Measurements from ENCODE around the gene SOX18. TPM values are rescaled to one million over a fixed set of nuclear protein-coding genes. Genes with fewer than 3 reads are reported as not detected.

The SOX18 gene
- total and polyA plus RNA-seq, 8 donors: 0.58 to 26.6 (median 8.7) TPM

DNA sequence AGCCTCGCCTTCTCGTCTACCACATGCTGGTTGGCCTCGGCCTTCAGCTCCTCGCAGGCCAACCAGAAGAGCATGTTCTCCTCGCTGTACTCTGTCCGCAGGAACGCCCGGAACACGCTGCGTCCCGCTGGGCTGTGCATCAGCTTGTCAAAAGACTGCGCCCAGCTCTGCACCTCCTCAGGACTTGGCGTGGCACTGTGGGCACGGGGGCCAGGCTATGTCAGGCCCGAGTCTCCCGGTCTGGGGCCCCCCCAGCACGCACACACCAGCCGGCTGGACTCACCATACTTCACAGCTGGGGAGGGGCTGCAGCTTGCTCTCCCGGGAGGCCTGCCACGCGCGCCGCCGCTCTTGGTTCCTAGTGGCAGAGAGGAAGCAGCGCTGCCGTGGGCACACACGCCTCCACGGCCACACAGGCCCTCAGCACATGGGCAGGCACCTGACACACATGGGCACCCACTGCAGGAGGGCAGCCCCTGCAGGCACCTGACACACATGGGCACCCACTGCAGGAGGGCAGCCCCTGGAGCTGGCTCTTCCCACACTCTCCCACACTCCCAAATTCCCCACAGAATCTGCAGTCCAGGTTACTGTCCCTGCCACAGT, 24.8 kb upstream of the SOX18 start:
- Histone ChIP-seq H3K4me1 (peaks cover 11 to 36% (median 21%) of the 10 kb centered on the region in 4 donors), H3K9me3 (no peaks in the 10 kb centered on the region), H3K36me3 (peaks cover 16 to 58% (median 52%) of the 10 kb centered on the region in 4 donors), H3K27me3 (no peaks in the 10 kb centered on the region), H3K27ac (no peak overlapping the region), H3K4me3 (no peak overlapping the region)
- intact Hi-C loops (cut with DNase I; ENCODE audit: low total_unique reads): no loop called here
- no peak for DNase-seq
- WGBS, 5 donors: 86 to 95% (median 92%) methylated on average over 16 to 28 of the region's 28 CpGs
- TF ChIP-seq POLR2A (IDR thresholded peaks at IDR 0.05) (no peak), CTCF (IDR thresholded peaks at IDR 0.05) (no peak), EP300 (IDR thresholded peaks at IDR 0.05) (no peak), POLR2AphosphoS5 (IDR thresholded peaks at IDR 0.05) (no peak)

GRCh38 chr20:64073476-64074183, 24.2 kb upstream of the SOX18 start:
- peaks cover 4 to 31% (median 15%) of the 10 kb centered on the region in 4 donors for H3K4me1 ChIP-seq
- 91 to 93% (median 92%) methylated on average over 26 to 37 of the region's 37 CpGs for WGBS, 5 donors
- no peaks in the 10 kb centered on the region for H3K9me3 ChIP-seq
- TF ChIP-seq POLR2AphosphoS5 (IDR thresholded peaks at IDR 0.05): no peak
- no peak for TF ChIP-seq EP300 (IDR thresholded peaks at IDR 0.05)
- TF ChIP-seq CTCF (IDR thresholded peaks at IDR 0.05): no peak
- TF ChIP-seq POLR2A (IDR thresholded peaks at IDR 0.05): no peak
- H3K27me3 ChIP-seq: no peaks in the 10 kb centered on the region
- DNase-seq: no peak
- H3K27ac ChIP-seq: no peak overlapping the region
- H3K4me3 ChIP-seq: no peak overlapping the region
- H3K36me3 ChIP-seq: peaks cover 16 to 58% (median 52%) of the 10 kb centered on the region in 4 donors
- intact Hi-C loops (cut with DNase I; ENCODE audit: low total_unique reads): no loop called here

DNA sequence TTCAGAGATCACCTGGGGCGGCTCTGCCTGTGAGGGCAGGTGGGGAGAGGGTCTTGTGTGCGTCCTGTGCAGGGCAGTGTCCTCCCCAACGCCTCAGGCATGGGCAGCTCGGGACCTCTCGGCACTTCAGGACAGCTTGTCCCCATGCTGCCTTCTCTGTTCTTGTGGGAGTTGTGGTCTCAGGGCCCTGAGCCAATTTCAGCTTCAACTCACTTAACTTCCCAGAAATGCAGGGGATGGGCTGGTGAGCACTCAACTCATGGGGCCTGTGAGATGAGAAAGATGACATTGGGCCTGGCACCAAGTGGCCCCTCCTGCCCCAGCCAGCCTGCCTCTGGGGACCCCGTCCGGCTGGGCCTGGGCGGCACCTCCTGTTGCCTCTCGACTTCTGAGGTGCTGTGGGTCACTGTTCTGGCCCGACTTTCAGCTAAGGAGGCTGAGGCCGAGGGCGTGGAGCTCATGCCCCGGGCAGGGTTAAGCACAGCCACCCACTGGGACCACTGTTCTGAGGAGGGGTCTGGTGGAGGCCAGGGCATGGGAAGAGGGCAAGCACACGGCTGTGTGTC, 23.1 kb upstream of the SOX18 start:
- Histone ChIP-seq H3K4me3 (no peak overlapping the region), H3K27me3 (no peaks in the 10 kb centered on the region), H3K9me3 (no peaks in the 10 kb centered on the region), H3K4me1 (peaks cover 0 to 20% (median 6%) of the 10 kb centered on the region in 4 donors), H3K36me3 (peaks cover 16 to 58% (median 52%) of the 10 kb centered on the region in 4 donors), H3K27ac (no peak overlapping the region)
- DNase-seq: no peak
- TF ChIP-seq POLR2A (IDR thresholded peaks at IDR 0.05): no peak
- TF ChIP-seq POLR2AphosphoS5 (IDR thresholded peaks at IDR 0.05): no peak
- TF ChIP-seq EP300 (IDR thresholded peaks at IDR 0.05): no peak
- no peak for TF ChIP-seq CTCF (IDR thresholded peaks at IDR 0.05)
- intact Hi-C loops (cut with DNase I; ENCODE audit: low total_unique reads): no loop called here
- 77 to 83% (median 81%) methylated on average over 3 to 14 of the region's 14 CpGs for WGBS, 5 donors

DNA sequence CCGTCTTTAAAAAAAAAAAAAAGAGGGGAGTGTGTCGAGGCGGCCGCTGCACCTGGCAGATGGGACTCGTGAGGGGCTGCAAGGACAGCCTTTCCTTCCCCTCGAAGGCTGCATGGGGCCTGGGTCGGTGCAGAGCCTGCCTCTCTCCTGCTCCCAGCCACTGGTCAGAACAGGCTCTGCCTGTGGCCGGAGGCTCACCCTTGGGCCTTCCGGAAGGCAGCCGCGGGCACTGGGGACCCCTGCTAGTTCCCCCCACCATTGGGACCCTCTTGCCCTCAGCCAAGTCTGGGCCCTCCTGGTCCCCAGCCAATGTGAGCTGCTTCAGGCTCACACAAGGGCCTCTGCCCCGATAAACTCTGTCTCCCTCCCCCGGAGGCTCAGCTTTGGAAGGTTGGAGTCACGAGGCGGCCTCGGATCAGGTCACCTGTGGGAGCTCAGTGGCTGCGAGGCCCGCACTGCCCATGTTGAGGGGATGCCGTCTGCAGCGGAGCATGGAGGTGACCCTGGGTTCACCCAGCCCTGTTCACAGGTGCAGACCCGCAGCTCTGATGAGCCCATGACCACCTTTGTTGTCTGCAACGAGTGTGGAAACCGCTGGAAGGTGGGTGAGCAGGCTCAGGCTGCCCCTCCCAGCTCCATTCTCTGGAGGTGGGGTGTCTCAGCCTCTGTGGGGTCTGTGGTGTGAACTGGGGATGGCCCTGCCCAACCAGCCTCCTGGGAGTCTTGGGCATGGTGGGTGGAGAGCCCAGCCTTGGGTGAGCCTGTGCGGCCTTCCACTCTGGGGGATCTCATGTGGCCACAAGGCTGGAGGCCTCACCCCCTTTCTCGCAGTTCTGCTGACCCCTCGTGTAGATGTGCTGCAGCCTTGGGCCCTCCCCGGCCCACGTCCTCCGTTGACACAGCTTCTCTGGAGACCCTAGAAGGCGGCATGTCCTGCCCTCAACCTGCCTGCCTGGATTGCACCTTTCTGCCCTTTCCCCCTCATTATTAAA, 22.2 kb upstream of the SOX18 start:
- peaks cover 16 to 58% (median 52%) of the 10 kb centered on the region in 4 donors for H3K36me3 ChIP-seq
- H3K9me3 ChIP-seq: no peaks in the 10 kb centered on the region
- WGBS, 5 donors: 84 to 91% (median 86%) methylated on average over 22 to 30 of the region's 30 CpGs
- DNase-seq: no peak
- H3K27ac ChIP-seq: no peak overlapping the region
- peaks cover 0 to 20% (median under 1%) of the 10 kb centered on the region in 4 donors for H3K4me1 ChIP-seq
- intact Hi-C loops (cut with DNase I; ENCODE audit: low total_unique reads): no loop called here
- no peak overlapping the region for H3K4me3 ChIP-seq
- H3K27me3 ChIP-seq: no peaks in the 10 kb centered on the region
- no peak for TF ChIP-seq CTCF (IDR thresholded peaks at IDR 0.05)
- TF ChIP-seq POLR2AphosphoS5 (IDR thresholded peaks at IDR 0.05): no peak
- TF ChIP-seq EP300 (IDR thresholded peaks at IDR 0.05): no peak
- no peak for TF ChIP-seq POLR2A (IDR thresholded peaks at IDR 0.05)
